Aorta (tissue), 5 donors: ENCODE measurements around the gene FOXN3. TPM values are rescaled to one million over a fixed set of nuclear protein-coding genes. Genes with fewer than 3 reads are reported as not detected.

Experiments used
- ATAC-seq: fragments of 200-7000 bp; cut with Tn5 transposase; one replicate; pipeline ENCODE4 v1.9.1; 2022; ENCODE audit warnings: moderate library complexity; ENCODE audit not compliant: low FRiP score
- DNase-seq, 2 donors: peaks; one replicate each; pipeline ENCODE4 v3.0.0-alpha.2; 2020
- H3K27ac ChIP-seq, 2 donors: one replicate each; pipeline ENCODE4 v1.5.1; 2013; ENCODE audit warnings: low read length in 2 of 2, mild to moderate bottlenecking in 2 of 2, moderate library complexity in 2 of 2, control low read depth in 1 of 2, inconsistent platforms in 1 of 2, low read depth in 1 of 2
- H3K27me3 ChIP-seq, 2 donors: one replicate each; pipeline ENCODE4 v1.6.1; 2013; ENCODE audit warnings: control low read depth in 1 of 2, low read length in 1 of 2, mild to moderate bottlenecking in 1 of 2, moderate library complexity in 1 of 2; ENCODE audit not compliant: insufficient read depth in 2 of 2, control insufficient read depth in 1 of 2
- H3K36me3 ChIP-seq, 2 donors: one replicate each; pipeline ENCODE4 v1.6.1; 2013; ENCODE audit warnings: control low read depth in 1 of 2, low read length in 1 of 2, mild to moderate bottlenecking in 1 of 2; ENCODE audit not compliant: insufficient read depth in 2 of 2, control insufficient read depth in 1 of 2
- H3K4me1 ChIP-seq, 2 donors: one replicate each; pipeline ENCODE4 v1.6.1; 2013; ENCODE audit warnings: low read length in 2 of 2, control low read depth in 1 of 2, mild to moderate bottlenecking in 1 of 2, moderate library complexity in 1 of 2; ENCODE audit not compliant: insufficient read depth in 2 of 2, control insufficient read depth in 1 of 2
- H3K4me3 ChIP-seq, 2 donors: one replicate each; pipeline ENCODE4 v1.5.1; 2013; ENCODE audit warnings: low read length in 2 of 2, control low read depth in 1 of 2, mild to moderate bottlenecking in 1 of 2
- H3K9me3 ChIP-seq: one replicate; pipeline ENCODE4 v1.6.1; 2013; ENCODE audit warnings: mild to moderate bottlenecking, low read length; ENCODE audit not compliant: control insufficient read depth
- WGBS, 2 donors: extraction: QIAGEN DNeasy Blood & Tissue Kit; methylation state at CpG; one replicate each; pipeline ENCODE4 v1.1.7; 2013; 5-methylcytosine and 5-hydroxymethylcytosine counted together
- intact Hi-C, 2 donors: fragments of 100-400 bp; cut with DNase I; formaldehyde crosslinking; loops; one replicate each; pipeline versions ENCODE4 v1.14.2 to v1.15.0; 2022
- polyA plus RNA-seq, 2 donors: library from polyadenylated mRNA; stranded (reverse); fragments of 200-250 nt; gene quantifications; one replicate each; pipeline ENCODE4 v1.2.3, GENCODE V29; 2013
- total RNA-seq, 2 donors: library from RNA; stranded (reverse); fragmentation: NEBNext Ultra II Directional; extraction: Animal tissue kit (Norgen Biotek cat#: 25700); gene quantifications; one replicate each; pipeline ENCODE4 v1.2.1, GENCODE V29; 2021
- donor health status: healthy with polysubstance abuse.
- donor health status: Bipolar disorder and iron deficiency.
- donor health status: DM: no; HTN: no; CAD: no.
- donor health status: DM: no; HTN: no; CAD: no.
- donor health status: DM: yes; HTN: yes; CAD: no.

Gene FOXN3
- total and polyA plus RNA-seq, 4 donors = 21.4 to 225 (median 101) TPM

DNA sequence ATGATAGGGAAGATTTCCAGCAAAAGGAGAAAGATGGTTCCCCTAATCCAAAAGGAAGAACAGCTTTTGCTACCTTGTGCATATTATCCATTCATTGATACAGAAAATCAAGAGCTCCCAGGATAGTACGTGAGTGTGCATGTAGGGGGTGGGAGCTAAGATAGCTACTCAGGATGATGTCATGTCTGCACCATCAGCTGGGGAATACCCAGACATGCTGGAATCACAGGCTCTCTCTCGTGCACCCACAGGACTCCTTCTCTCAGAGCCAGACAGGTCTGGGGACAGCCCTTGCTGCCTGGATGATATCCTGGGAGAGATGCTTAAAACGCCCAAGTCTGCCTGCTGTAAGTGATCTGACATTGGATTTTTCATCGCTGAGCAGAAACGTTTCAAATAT is 38.9 kb downstream of the FOXN3 start:
- no peak for ATAC-seq

DNA sequence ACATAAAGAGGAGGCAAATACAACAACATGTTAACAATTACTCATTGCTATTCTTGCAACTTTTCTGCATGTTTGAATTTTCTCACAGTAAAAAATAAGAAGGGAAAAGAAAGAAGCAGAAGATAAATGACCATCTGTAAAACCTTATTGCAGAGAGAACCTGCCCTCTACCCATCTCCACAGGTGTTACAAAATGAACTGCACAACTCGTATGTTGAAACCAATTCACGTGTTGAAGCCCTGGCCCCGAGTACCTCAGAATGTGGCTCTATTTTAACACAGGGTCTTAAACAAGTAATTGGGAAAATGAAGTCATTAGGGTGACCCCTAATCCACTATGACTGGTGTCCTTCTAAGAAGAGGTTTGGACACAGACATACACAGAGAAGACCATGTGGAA is 39.5 kb downstream of the FOXN3 start:
- DNase-seq (no peak), ATAC-seq (no peak)
- WGBS, 2 donors = 96 to 100% methylated on average over 3 of the region's 3 CpGs
- H3K27ac ChIP-seq = peak overlapping the region in 1 of 2 donors; percentile 14
- no peak overlapping the region for H3K4me3 ChIP-seq
- H3K4me1 ChIP-seq = peaks cover 0 to 6% of the 10 kb centered on the region in 2 donors
- no peaks in the 10 kb centered on the region for H3K27me3 ChIP-seq
- H3K9me3 ChIP-seq = no peaks in the 10 kb centered on the region
- intact Hi-C loops = no loop called here
- H3K36me3 ChIP-seq = no peaks in the 10 kb centered on the region

More for the DNA sequence above, 38.9 kb downstream of the FOXN3 start:
- intact Hi-C loops = no loop called here
- Histone ChIP-seq H3K9me3 (no peaks in the 10 kb centered on the region), H3K4me1 (peaks cover 0 to 6% of the 10 kb centered on the region in 2 donors), H3K27ac (peak overlapping the region in 1 of 2 donors; percentile 25), H3K4me3 (no peak overlapping the region), H3K36me3 (no peaks in the 10 kb centered on the region), H3K27me3 (no peaks in the 10 kb centered on the region)
- no peak for DNase-seq
- 18 to 32% methylated on average over 5 of the region's 5 CpGs for WGBS, 2 donors

DNA sequence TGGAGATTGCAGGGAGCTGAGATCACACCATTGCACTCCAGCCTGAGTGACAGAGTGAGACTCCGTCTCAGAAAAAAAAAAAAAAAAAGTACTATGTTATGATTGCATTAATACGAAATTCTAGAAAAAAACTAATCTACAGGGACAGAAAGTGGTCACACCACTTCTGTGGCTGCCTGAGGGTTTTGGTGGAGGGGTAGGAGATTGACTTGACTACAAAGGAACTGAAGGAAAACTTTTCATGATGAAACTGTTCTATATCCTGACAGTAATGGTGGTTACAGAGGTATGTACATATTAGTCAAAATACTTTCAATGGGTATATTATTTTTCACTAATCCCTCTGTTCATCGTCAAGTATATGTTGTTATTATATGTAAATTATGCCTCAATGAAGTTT is 42.1 kb downstream of the FOXN3 start:
- ATAC-seq = no peak
- no peaks in the 10 kb centered on the region for H3K9me3 ChIP-seq
- intact Hi-C loops = no loop called here
- no peak overlapping the region for H3K4me3 ChIP-seq
- H3K36me3 ChIP-seq = no peaks in the 10 kb centered on the region
- H3K4me1 ChIP-seq = peaks cover 0 to 2% of the 10 kb centered on the region in 2 donors
- H3K27me3 ChIP-seq = no peaks in the 10 kb centered on the region
- 76 to 83% methylated on average over 3 of the region's 3 CpGs for WGBS, 2 donors
- no peak for DNase-seq
- no peak overlapping the region for H3K27ac ChIP-seq

DNA sequence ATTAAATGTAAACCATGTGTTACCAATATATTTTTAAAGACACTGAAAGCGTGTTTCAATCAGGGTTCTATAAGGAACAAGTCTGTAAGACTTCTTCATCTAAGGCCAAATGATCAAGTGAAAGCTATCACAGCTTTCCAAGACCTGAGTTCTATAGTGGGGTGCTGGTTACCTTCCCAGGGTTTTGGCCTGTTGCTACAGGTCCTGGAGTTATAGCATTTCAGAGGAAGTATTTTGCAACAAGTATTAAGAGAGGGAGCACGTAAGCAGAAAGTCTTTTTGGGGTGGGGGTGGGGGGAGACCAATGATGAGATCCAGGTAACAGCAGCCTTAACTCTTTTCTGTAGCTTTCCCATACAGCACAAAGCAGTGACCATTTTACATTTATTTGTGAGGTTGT is 43.8 kb downstream of the FOXN3 start:
- no peak for ATAC-seq
- H3K4me3 ChIP-seq = no peak overlapping the region
- H3K9me3 ChIP-seq = no peaks in the 10 kb centered on the region
- intact Hi-C loops = no loop called here
- no peak overlapping the region for H3K27ac ChIP-seq
- no peaks in the 10 kb centered on the region for H3K27me3 ChIP-seq
- no peaks in the 10 kb centered on the region for H3K36me3 ChIP-seq
- no peaks in the 10 kb centered on the region for H3K4me1 ChIP-seq
- no peak for DNase-seq
- WGBS, 2 donors = 89 to 91% methylated on average over 2 of the region's 2 CpGs

GRCh38 chr14:89372512-89372883 is 44.5 kb downstream of the FOXN3 start:
- no peaks in the 10 kb centered on the region for H3K9me3 ChIP-seq
- H3K27me3 ChIP-seq = no peaks in the 10 kb centered on the region
- H3K4me1 ChIP-seq = no peaks in the 10 kb centered on the region
- H3K4me3 ChIP-seq = no peak overlapping the region
- intact Hi-C loops = no loop called here
- DNase-seq = no peak
- no peak overlapping the region for H3K27ac ChIP-seq
- WGBS, 2 donors = 89 to 95% methylated on average over 2 of the region's 2 CpGs
- no peak for ATAC-seq
- no peaks in the 10 kb centered on the region for H3K36me3 ChIP-seq

GRCh38 chr14:89371585-89372511 is 45.2 kb downstream of the FOXN3 start:
- H3K36me3 ChIP-seq = no peaks in the 10 kb centered on the region
- no peaks in the 10 kb centered on the region for H3K9me3 ChIP-seq
- intact Hi-C loops = no loop called here
- H3K27me3 ChIP-seq = no peaks in the 10 kb centered on the region
- H3K27ac ChIP-seq = no peak overlapping the region
- H3K4me1 ChIP-seq = no peaks in the 10 kb centered on the region
- no peak for ATAC-seq
- 61 to 64% methylated on average over 10 of the region's 10 CpGs for WGBS, 2 donors
- H3K4me3 ChIP-seq = no peak overlapping the region
- DNase-seq = no peak

GRCh38 chr14:89370781-89371180 is 46.3 kb downstream of the FOXN3 start:
- intact Hi-C loops = no loop called here
- Histone ChIP-seq H3K27me3 (no peaks in the 10 kb centered on the region), H3K27ac (no peak overlapping the region), H3K9me3 (no peaks in the 10 kb centered on the region), H3K4me1 (no peaks in the 10 kb centered on the region), H3K36me3 (no peaks in the 10 kb centered on the region), H3K4me3 (no peak overlapping the region)
- no peak for ATAC-seq
- 63 to 68% methylated on average over 7 of the region's 7 CpGs for WGBS, 2 donors
- no peak for DNase-seq

DNA sequence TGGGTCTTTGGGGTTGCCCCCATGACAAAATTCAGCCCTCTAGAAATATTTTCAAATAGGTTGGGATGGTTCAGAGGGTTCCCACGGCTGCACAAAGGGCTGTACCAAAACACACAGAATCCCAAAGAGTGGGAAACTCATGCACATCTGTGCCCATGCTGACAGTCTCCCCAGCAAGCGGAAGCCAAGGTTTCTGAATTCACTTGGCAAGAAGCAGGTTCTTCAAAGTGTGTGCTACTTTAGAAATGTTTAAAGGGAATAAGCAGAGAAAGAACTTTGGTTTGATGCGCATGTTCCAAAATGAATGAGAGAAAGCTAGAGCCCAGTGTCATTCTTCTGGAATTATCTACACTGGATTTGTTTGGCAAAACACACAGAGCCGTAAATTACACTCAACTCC is 46.7 kb downstream of the FOXN3 start:
- Histone ChIP-seq H3K27ac (no peak overlapping the region), H3K4me1 (no peaks in the 10 kb centered on the region), H3K9me3 (no peaks in the 10 kb centered on the region), H3K4me3 (no peak overlapping the region), H3K27me3 (no peaks in the 10 kb centered on the region), H3K36me3 (no peaks in the 10 kb centered on the region)
- DNase-seq (no peak), ATAC-seq (no peak)
- 51 to 52% methylated on average over 4 of the region's 4 CpGs for WGBS, 2 donors
- intact Hi-C loops = no loop called here

DNA sequence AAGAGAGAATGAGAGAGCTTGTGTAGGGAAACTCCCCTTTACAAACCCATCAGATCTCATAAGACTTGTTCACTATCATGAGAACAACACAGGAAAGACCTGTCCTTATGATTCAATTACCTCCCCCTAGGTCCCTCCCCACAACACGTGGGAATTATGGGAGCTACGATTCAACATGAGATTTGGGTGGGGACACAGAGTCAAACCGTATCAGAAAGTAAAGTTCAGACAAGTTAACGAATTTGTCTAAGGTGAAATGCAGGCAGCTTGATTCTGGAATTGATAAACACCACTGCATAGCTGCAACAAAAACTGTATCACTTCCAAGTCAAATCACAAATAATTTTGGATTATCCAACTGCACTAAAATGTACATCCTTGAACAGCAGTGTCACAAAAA is 47.4 kb downstream of the FOXN3 start:
- no peak for ATAC-seq
- Histone ChIP-seq H3K4me1 (peaks cover 0 to 2% of the 10 kb centered on the region in 2 donors), H3K36me3 (no peaks in the 10 kb centered on the region), H3K27ac (no peak overlapping the region), H3K4me3 (no peak overlapping the region), H3K9me3 (no peaks in the 10 kb centered on the region), H3K27me3 (no peaks in the 10 kb centered on the region)
- intact Hi-C loops = no loop called here
- DNase-seq = no peak
- WGBS, 2 donors = 85 to 89% methylated on average over 4 of the region's 4 CpGs
